ENCODE data around the gene GNB1. TPM values are rescaled to one million over a fixed set of nuclear protein-coding genes. Genes with fewer than 3 reads are reported as not detected.

The GNB1 gene
- total and polyA plus RNA-seq, 2 of the 4 experiments (the other 2 are of a cell fraction) = 73.5 to 371 TPM

GRCh38 chr1:1832166-1832565 is 58.7 kb downstream of the GNB1 start:
- Histone ChIP-seq H3K56ac (ENCODE audit: extremely low read depth, insufficient read depth, low read length) (no peak overlapping the region), H4K20me1 (ENCODE audit: insufficient read depth, low read length) (peaks cover 91% of the 10 kb centered on the region), H2BK5ac (ENCODE audit: low read depth, low read length, poor library complexity, severe bottlenecking) (no peak overlapping the region), H3K18ac (ENCODE audit: low read depth, low read length) (no peak overlapping the region), H3K27me3 (ENCODE audit: control insufficient read depth, insufficient read depth, low read length) (no peaks in the 10 kb centered on the region), H3K23ac (ENCODE audit: low read depth, low read length) (no peak overlapping the region), H2BK20ac (ENCODE audit: low read depth, low read length) (no peak overlapping the region), H3K4ac (ENCODE audit: low read depth, low read length) (no peak overlapping the region), H3K36me3 (ENCODE audit: control insufficient read depth, insufficient read depth, low read length) (peaks cover 36% of the 10 kb centered on the region), H3K27ac (ENCODE audit: insufficient read depth, low read length) (no peak overlapping the region), H3K4me1 (ENCODE audit: control insufficient read depth, insufficient read depth, low read length) (peaks cover 4% of the 10 kb centered on the region), H2AFZ (replicated peaks; ENCODE audit: low read length, poor library complexity) (no peak overlapping the region), H2BK15ac (ENCODE audit: low read depth, low read length) (no peak overlapping the region), H3K79me1 (ENCODE audit: low read depth in 1 of 2, low read length in 2 of 2) (peaks cover 20 to 66% of the 10 kb centered on the region in 2 experiments; a peak in 3 of 4 replicates), H3K9ac (ENCODE audit: low read depth, low read length) (no peak overlapping the region), H3K9me1 (ENCODE audit: insufficient read depth, low read length) (peaks cover 11% of the 10 kb centered on the region), H3K4me2 (ENCODE audit: low read depth, low read length) (no peak overlapping the region), H3K4me3 (ENCODE audit: insufficient read depth, low read depth, low read length) (no peak overlapping the region), H3K9me3 (ENCODE audit: control insufficient read depth, insufficient read depth, low read length) (no peaks in the 10 kb centered on the region), H4K8ac (ENCODE audit: low read depth in 2 of 2, low read length in 2 of 2) (no peak overlapping the region), H2BK120ac (ENCODE audit: low read depth, low read length) (no peak overlapping the region), H4K91ac (ENCODE audit: insufficient read depth, low read depth, low read length) (no peak overlapping the region), H4K5ac (ENCODE audit: low read depth, low read length) (no peak overlapping the region), H2AK5ac (ENCODE audit: low read depth, low read length) (no peak overlapping the region), H2AK9ac (replicated peaks; ENCODE audit: low read depth, low read length, poor library complexity) (no peak overlapping the region), H3K14ac (replicated peaks; ENCODE audit: low read depth, low read length) (no peak overlapping the region)
- intact Hi-C loops (cut with micrococcal nuclease) = no loop called here
- WGBS, 2 experiments (ENCODE audit: extremely low coverage in 2 of 2, insufficient read length in 1 of 2) = no CpG with 5 or more reads among the region's 8 CpGs
- ATAC-seq (ENCODE audit: low read depth) (no peak), DNase-seq (no peak)
- POLR2A ChIA-PET (ENCODE audit: unreplicated experiment) = no interaction called here
- dilution Hi-C loops (cut with HindIII; ENCODE audit: low sequenced_read_pairs, unreplicated experiment) = no loop called here
- in situ Hi-C loops (cut with MboI; ENCODE audit: low sequenced_read_pairs) = no loop called here
- TF ChIP-seq NFE2L2 (IDR thresholded peaks at IDR 0.05; ENCODE audit: low read depth, low read length) = no peak
- no peak for TF ChIP-seq ELK1 (IDR thresholded peaks at IDR 0.05; ENCODE audit: borderline replicate concordance, low read depth, low read length)
- TF ChIP-seq CEBPB (IDR thresholded peaks at IDR 0.05; ENCODE audit: low read depth, low read length) = no peak
- TF ChIP-seq MAZ (IDR thresholded peaks at IDR 0.05; ENCODE audit: borderline replicate concordance, low read depth, low read length) = no peak
- TF ChIP-seq BHLHE40 (IDR thresholded peaks at IDR 0.05; ENCODE audit: low read depth, low read length) = no peak
- TF ChIP-seq MAFK (IDR thresholded peaks at IDR 0.05; ENCODE audit: low read depth, low read length) = no peak
- no peak for TF ChIP-seq USF2 (IDR thresholded peaks at IDR 0.05; ENCODE audit: low read depth, low read length)
- TF ChIP-seq RAD21 (IDR thresholded peaks at IDR 0.05; ENCODE audit: low read length) = no peak
- no peak for TF ChIP-seq MXI1 (IDR thresholded peaks at IDR 0.05; ENCODE audit: borderline replicate concordance, low read depth, low read length)
- TF ChIP-seq RCOR1 (IDR thresholded peaks at IDR 0.05; ENCODE audit: insufficient replicate concordance, low read length) = no peak
- TF ChIP-seq POLR2A (IDR thresholded peaks at IDR 0.05; ENCODE audit: low read depth, low read length) = no peak
- TF ChIP-seq FOS (IDR thresholded peaks at IDR 0.05; ENCODE audit: low read depth, low read length) = no peak
- TF ChIP-seq CHD1 (IDR thresholded peaks at IDR 0.05; ENCODE audit: low read depth, low read length) = no peak
- TF ChIP-seq SMC3 (IDR thresholded peaks at IDR 0.05; ENCODE audit: low read depth, low read length) = no peak
- no peak for TF ChIP-seq CTCF (conservative IDR thresholded peaks at IDR 0.05; ENCODE audit: low read depth, low read length)
- no peak for TF ChIP-seq RFX5 (IDR thresholded peaks at IDR 0.05; ENCODE audit: low read depth, low read length)
- no TSS peak for BruUV-seq (replicated peaks)
- CTCF ChIA-PET = no interaction called here

Data from IMR-90 (cell line).